AG09319 (cell line): ENCODE data around the gene NLGN1.

Experiments
- DNase-seq: peaks from one replicate; pipeline ENCODE4 v3.0.0-alpha.2; 2010; ENCODE audit warnings: low read depth; ENCODE audit errors: extremely low read depth
- TF ChIP-seq, protein P1 (sequence below): IDR thresholded peaks from 2 replicates; pipeline ENCODE4 v1.5.1; 2011; ENCODE audit warnings: low read depth, mild to moderate bottlenecking, inconsistent platforms, low read length, moderate library complexity

Gene NLGN1

DNA sequence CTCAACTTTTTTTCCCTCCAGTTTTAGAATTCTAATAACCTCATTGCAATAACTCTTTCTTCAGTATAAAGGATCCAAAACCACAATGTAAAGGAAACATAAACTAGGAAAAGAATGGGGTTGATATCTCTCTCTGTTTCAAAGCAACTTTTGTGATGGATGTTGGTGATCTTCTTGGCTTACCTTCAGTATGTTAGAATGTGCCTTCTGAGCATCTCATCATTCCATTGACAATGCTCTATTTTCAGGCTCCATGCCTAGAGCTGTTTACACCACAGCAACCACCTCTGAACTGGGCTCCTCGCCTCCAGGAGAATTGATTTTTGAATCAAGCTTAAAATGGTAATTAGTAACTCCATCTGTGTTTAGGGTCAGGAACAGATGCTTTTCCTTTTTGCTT, 6.6 kb downstream of the NLGN1 start:
- TF ChIP-seq, protein P1, sequence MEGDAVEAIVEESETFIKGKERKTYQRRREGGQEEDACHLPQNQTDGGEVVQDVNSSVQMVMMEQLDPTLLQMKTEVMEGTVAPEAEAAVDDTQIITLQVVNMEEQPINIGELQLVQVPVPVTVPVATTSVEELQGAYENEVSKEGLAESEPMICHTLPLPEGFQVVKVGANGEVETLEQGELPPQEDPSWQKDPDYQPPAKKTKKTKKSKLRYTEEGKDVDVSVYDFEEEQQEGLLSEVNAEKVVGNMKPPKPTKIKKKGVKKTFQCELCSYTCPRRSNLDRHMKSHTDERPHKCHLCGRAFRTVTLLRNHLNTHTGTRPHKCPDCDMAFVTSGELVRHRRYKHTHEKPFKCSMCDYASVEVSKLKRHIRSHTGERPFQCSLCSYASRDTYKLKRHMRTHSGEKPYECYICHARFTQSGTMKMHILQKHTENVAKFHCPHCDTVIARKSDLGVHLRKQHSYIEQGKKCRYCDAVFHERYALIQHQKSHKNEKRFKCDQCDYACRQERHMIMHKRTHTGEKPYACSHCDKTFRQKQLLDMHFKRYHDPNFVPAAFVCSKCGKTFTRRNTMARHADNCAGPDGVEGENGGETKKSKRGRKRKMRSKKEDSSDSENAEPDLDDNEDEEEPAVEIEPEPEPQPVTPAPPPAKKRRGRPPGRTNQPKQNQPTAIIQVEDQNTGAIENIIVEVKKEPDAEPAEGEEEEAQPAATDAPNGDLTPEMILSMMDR: no peak
- no peak for DNase-seq

DNA sequence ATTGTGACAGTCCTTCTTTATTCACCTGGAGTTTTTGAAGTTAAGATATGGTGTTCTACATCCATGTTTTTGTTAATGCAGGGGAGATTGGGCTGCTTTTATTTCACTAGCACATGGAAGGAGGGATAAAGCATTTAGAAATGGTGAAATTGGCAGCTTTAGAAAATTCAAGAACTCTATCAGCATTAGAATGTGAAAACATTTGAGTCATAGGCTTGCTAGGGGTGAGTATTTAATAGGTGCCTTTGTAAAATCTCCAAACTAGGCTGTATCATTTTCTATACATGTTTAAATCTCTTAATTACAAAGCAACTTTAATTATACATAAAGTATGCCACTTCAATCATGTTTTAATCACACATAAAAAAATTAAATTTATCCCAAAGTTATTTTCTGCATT, 12.9 kb downstream of the NLGN1 start:
- TF ChIP-seq, protein P1: no peak
- no peak for DNase-seq

DNA sequence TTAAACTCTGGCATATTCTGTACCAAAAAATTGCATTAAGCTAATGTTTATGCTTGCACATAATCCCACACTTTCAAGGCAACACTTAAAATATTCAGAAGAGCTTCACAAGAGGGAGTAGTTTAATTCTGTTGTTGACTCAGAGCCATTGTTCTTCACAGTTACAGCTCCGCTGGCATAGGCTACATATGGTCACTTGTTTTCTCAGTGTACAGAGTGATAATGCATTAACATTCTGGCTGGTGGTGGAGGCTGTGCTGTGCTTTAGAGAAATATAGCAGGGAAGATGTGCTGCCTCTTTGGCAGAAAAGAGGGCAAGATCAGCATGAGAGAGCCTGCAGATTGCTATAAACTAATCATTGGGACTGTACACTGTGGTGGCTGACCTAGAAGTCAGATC, 13.3 kb downstream of the NLGN1 start:
- TF ChIP-seq, protein P1: no peak
- no peak for DNase-seq

DNA sequence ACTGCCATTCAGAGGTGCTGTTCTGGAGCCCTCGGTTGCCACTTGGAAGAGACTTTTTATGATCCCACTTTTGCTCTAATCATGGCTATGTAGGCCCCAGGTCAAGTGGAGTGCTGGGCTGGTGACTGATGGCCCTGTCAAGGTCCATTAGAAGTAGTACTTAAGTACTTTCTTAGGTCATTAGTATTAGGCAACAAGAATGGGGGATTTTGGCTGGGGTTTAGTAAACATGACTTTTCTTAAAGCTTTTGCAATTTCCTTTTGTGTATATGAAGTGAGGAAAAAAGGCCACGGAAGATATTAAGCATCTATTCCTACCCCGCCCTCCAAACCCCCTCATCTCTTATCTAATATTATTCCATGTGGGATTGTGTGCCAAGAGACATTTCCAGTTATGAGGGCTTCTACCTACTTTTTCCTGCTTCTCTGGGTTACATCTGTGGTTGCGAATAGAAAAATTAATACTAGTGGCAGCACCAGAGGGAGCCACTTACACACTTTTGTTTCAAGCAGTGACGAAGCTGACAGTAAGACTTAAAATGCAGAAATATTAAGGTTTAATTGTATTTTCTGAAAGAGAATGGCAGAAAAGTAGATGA, 13.9 kb downstream of the NLGN1 start:
- TF ChIP-seq, protein P1: peak; percentile 59
- peak; percentile 8 for DNase-seq

DNA sequence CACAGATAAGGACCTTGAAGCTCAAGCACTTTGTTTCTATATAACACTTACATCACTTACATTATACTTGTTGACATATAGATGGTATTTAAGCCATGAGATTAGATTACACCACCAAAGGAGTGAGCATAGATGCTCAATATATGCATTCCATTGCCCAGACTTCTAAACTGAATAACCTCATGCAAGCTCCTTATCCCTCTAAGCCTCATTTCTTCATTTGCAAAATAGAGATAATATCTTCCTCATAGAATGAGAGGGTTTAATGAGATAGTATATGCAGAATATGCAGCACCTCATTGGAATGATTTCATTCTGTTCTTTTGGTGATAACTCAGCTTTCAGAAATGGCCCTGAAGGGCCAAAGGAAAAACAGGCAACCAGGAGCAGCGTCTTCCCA, 18.5 kb downstream of the NLGN1 start:
- TF ChIP-seq, protein P1: no peak
- no peak for DNase-seq

DNA sequence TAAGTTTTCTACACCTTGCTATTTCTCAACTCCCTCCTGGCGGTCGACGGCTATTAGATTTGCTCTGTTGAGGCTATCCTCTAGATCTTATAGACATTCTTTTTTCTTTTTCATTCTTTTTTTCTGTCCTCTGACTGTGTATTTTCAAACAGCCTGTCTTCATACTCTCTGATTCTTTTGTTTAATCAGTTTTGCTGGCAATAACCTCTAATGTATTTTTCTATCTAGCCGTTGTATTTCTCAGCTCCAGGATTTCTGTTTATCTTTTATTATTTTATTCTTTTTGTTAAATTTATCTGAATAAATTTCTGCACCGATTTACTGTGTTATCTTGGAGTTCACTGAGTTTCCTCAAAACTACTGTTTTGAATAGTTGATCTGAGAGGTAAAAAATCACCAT, 31.5 kb downstream of the NLGN1 start:
- no peak for DNase-seq

DNA sequence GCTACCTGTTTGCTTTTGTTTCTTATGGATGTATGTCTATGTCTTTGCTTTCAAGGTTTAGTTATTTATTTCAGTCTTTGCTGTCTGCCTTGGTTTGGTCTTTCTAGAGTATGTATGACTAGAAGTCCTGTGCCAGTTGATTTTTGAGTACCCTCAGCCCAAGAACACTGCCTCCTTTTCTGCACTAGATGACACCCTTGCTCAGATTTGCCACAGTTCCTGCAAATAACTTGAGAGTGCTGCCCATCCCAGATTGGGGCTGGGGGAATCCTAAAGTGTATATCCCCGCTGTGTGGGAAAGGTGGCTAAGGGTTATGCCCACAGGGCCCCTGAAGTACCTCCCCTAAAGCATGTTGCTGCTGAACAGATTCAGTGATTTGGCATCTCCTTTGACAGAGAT, 32.0 kb downstream of the NLGN1 start:
- DNase-seq: no peak
- TF ChIP-seq, protein P1: no peak

More for the DNA sequence above, 31.5 kb downstream of the NLGN1 start:
- TF ChIP-seq, protein P1: no peak
